Measurements from ENCODE around the gene SH2B3.
"Not testable (repeated sequence)": the region's sequence is repeated elsewhere in the genome, so short reads cannot be mapped to it uniquely, and the experiment has no call there.

Gene SH2B3

DNA sequence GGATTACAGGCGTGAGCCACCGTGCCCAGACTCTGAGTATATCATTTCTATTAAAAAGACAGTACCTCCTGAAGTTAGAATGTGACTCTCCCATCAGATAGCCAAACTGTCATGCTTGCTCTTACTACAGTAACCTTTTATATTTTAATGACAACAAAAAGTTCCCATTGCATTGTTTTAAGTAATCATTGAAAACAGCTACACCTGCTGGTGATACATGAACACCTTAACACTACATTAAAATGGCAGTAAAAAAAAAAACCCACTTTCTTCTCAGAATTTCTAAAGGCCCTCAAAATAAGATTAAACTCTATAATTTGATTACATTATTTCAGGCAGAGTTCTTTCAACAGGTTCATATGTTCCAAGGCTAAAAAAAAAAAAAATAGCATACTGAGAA lies 76.7 kb downstream of the SH2B3 start:
- no peak for DNase-seq (ENCODE audit: low read depth)
- H3K4me3 ChIP-seq (ENCODE audit: control insufficient read depth, low read depth, low read length), result no peak overlapping the region
- TF ChIP-seq, protein P1, sequence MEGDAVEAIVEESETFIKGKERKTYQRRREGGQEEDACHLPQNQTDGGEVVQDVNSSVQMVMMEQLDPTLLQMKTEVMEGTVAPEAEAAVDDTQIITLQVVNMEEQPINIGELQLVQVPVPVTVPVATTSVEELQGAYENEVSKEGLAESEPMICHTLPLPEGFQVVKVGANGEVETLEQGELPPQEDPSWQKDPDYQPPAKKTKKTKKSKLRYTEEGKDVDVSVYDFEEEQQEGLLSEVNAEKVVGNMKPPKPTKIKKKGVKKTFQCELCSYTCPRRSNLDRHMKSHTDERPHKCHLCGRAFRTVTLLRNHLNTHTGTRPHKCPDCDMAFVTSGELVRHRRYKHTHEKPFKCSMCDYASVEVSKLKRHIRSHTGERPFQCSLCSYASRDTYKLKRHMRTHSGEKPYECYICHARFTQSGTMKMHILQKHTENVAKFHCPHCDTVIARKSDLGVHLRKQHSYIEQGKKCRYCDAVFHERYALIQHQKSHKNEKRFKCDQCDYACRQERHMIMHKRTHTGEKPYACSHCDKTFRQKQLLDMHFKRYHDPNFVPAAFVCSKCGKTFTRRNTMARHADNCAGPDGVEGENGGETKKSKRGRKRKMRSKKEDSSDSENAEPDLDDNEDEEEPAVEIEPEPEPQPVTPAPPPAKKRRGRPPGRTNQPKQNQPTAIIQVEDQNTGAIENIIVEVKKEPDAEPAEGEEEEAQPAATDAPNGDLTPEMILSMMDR (IDR thresholded peaks at IDR 0.05; ENCODE audit: control insufficient read depth, insufficient read depth, low read depth, low read length, missing control alignments), result peak; percentile 17

DNA sequence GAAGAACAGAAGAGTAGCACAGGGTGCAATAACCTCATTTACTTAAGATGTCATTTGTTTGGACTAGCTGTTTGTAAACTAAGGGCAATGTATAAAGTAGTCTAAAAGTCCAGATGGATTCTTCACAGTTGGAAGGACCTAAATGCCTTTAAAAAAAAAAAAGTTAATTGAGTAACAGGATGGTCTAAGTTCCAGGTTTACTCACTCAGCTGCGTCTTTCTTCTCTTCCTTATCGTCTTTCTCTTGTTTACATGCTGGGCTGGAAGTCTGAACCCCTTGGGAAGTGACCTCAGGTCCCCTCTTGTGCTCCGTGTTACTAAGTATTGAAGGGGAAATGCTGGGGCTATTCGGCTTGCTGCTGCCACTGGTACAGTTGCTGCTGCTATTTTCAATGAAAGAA lies 82.5 kb downstream of the SH2B3 start:
- TF ChIP-seq, protein P1 (IDR thresholded peaks at IDR 0.05; ENCODE audit: control insufficient read depth, insufficient read depth, low read depth, low read length, missing control alignments), result no peak
- DNase-seq (ENCODE audit: low read depth), result no peak
- no peak overlapping the region for H3K4me3 ChIP-seq (ENCODE audit: control insufficient read depth, low read depth, low read length)

DNA sequence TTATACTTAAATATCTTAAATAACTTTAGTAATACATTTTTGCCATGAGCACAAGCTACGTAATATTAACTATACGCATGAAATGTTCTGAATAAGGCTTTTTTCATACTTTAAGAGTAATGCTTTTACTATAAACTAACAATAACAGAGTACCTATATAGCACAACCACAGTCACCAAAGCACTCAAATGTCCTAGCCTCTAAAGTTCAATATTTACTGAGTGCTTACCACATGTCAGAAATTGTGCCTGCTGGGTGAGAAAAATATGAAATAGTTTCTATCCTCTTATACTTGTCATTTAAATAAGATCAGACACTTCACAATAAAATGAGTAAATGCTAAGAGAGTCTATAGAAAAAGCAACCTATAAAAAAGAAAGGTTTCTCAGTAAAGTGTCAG lies 83.1 kb downstream of the SH2B3 start:
- H3K4me3 ChIP-seq (ENCODE audit: control insufficient read depth, low read depth, low read length), result no peak overlapping the region
- DNase-seq (ENCODE audit: low read depth), result no peak
- TF ChIP-seq, protein P1 (IDR thresholded peaks at IDR 0.05; ENCODE audit: control insufficient read depth, insufficient read depth, low read depth, low read length, missing control alignments), result no peak

DNA sequence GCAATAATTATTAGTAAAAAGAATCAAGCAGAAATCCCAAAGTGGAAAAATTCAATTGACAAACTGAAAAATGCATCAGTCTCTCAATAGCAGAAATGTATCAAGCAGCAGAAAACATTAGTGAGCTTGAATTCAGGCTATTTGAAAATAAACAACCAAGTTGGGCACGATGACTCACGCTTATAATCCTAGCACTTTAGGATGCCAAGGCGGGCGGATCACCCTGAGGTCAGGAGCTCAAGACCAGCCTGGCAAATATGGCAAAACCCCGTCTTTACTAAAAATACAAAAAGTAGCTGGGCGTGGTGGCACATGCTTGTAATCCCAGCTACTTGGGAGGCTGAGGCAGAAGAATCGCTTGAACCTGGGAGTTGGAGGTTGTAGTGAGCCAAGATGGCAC lies 87.3 kb downstream of the SH2B3 start:
- DNase-seq (ENCODE audit: low read depth); H3K4me3 ChIP-seq (ENCODE audit: control insufficient read depth, low read depth, low read length): not testable (repeated sequence)

DNA sequence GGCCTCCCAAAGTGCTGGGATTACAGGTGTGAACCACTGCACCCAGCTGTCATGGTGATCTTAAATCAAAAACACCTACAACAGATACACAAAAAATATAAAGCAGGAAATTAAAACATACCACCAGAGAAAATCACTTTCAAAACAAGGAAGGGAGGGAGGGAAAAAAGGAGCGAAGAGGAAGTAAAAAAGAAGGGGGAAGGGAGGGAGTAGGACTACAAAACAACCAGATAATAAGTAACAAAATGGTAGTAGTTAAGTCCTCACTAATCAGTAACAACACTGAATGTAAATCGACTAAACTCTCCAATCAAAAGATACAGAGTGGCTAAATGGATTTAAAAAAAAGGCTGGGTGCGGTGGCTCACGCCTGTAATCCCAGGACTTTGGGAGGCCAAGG lies 89.0 kb downstream of the SH2B3 start:
- H3K4me3 ChIP-seq (ENCODE audit: control insufficient read depth, low read depth, low read length), result no peak overlapping the region
- TF ChIP-seq, protein P1 (IDR thresholded peaks at IDR 0.05; ENCODE audit: control insufficient read depth, insufficient read depth, low read depth, low read length, missing control alignments), result no peak
- DNase-seq (ENCODE audit: low read depth), result no peak

All from AG09309 (cell line).